ENCODE results near the gene MAPK4. TPM values are rescaled to one million over a fixed set of nuclear protein-coding genes. Genes with fewer than 3 reads are reported as not detected.

MAPK4 gene
- total and polyA plus RNA-seq, 10 of the 15 experiments (the other 5 are each of a cell fraction or from before 2014, with no cell fraction given): 0.03 to 0.11 (median 0.06) TPM; not detected in 4

GRCh38 chr18:50744253-50744652 is 184.4 kb downstream of the MAPK4 start:
- ChIA-PET SMC1A (ENCODE audit: uncharacterized antibody, unreplicated experiment) (no interaction called here), CTCF (no interaction called here), RAD21 (ENCODE audit: unreplicated experiment) (no interaction called here), POLR2A (no interaction called here)
- no peak for FAIRE-seq
- TF ChIP-seq SPI1 (IDR thresholded peaks at IDR 0.05; ENCODE audit: borderline replicate concordance, insufficient read depth, low read depth, low read length): no peak
- TF ChIP-seq, protein P1, sequence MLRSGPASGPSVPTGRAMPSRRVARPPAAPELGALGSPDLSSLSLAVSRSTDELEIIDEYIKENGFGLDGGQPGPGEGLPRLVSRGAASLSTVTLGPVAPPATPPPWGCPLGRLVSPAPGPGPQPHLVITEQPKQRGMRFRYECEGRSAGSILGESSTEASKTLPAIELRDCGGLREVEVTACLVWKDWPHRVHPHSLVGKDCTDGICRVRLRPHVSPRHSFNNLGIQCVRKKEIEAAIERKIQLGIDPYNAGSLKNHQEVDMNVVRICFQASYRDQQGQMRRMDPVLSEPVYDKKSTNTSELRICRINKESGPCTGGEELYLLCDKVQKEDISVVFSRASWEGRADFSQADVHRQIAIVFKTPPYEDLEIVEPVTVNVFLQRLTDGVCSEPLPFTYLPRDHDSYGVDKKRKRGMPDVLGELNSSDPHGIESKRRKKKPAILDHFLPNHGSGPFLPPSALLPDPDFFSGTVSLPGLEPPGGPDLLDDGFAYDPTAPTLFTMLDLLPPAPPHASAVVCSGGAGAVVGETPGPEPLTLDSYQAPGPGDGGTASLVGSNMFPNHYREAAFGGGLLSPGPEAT (IDR thresholded peaks at IDR 0.05; ENCODE audit: low read depth): no peak
- no peak for TF ChIP-seq EP300 (IDR thresholded peaks at IDR 0.05; ENCODE audit: borderline replicate concordance in 1 of 2, control insufficient read depth in 1 of 2, low read depth in 2 of 2, low read length in 2 of 2)
- no peak for TF ChIP-seq MXI1 (IDR thresholded peaks at IDR 0.05; ENCODE audit: low read depth, low read length)
- no peak for TF ChIP-seq CEBPB (IDR thresholded peaks at IDR 0.05; ENCODE audit: borderline replicate concordance in 1 of 2, low read depth in 2 of 2, low read length in 2 of 2)
- no peak for TF ChIP-seq BACH1 (IDR thresholded peaks at IDR 0.05; ENCODE audit: borderline replicate concordance)
- no peak for TF ChIP-seq POLR2A (IDR thresholded peaks at IDR 0.05; ENCODE audit: low read depth, low read length)
- no peak for TF ChIP-seq ZBTB4 (CRISPR knock-in tag; IDR thresholded peaks at IDR 0.05)
- no peak for TF ChIP-seq IRF5 (IDR thresholded peaks at IDR 0.05; ENCODE audit: borderline replicate concordance)
- TF ChIP-seq RB1 (IDR thresholded peaks at IDR 0.05; ENCODE audit: borderline replicate concordance): no peak
- TF ChIP-seq MTA2 (IDR thresholded peaks at IDR 0.05; ENCODE audit: low read depth): no peak
- no peak for TF ChIP-seq HDGF (IDR thresholded peaks at IDR 0.05)
- no peak for TF ChIP-seq SMC3 (IDR thresholded peaks at IDR 0.05; ENCODE audit: borderline replicate concordance, low read length)
- TF ChIP-seq JUNB (IDR thresholded peaks at IDR 0.05): no peak
- no peak for TF ChIP-seq GATAD2B (conservative IDR thresholded peaks at IDR 0.05; ENCODE audit: low read depth)
- intact Hi-C loops (cut with micrococcal nuclease; ENCODE audit: unreplicated experiment): no loop called here
- no peak overlapping the region for H2AFZ ChIP-seq (ENCODE audit: control insufficient read depth, low read depth, low read length)
- no peak overlapping the region for H3K9ac ChIP-seq (ENCODE audit: control insufficient read depth, insufficient read depth, low read length)
- H3K36me3 ChIP-seq (ENCODE audit: control insufficient read depth in 2 of 2, insufficient read depth in 2 of 2, low read length in 1 of 2): no peaks in the 10 kb centered on the region
- no peaks in the 10 kb centered on the region for H4K20me1 ChIP-seq (ENCODE audit: control insufficient read depth, insufficient read depth)
- H3K4me1 ChIP-seq (ENCODE audit: control insufficient read depth, insufficient read depth, low read length): no peaks in the 10 kb centered on the region
- no peak overlapping the region for H3K4me2 ChIP-seq (ENCODE audit: control insufficient read depth, insufficient read depth)
- in situ Hi-C loops (cut with MboI): no loop called here
- no TSS peak for BruUV-seq (replicated peaks)
- no peak overlapping the region for H3K4me3 ChIP-seq
- peaks cover 0 to 3% of the 10 kb centered on the region in 2 experiments; a peak in 2 of 4 replicates for H3K27me3 ChIP-seq (replicated peaks in 1 of 2; ENCODE audit: control insufficient read depth in 2 of 2, insufficient read depth in 2 of 2, low read length in 1 of 2)
- H3K9me3 ChIP-seq (replicated peaks; ENCODE audit: control insufficient read depth, insufficient read depth, low read length): no peaks in the 10 kb centered on the region; the same call in 2 of the 3 replicates
- WGBS (ENCODE audit: insufficient coverage, insufficient replicate concordance, low lambda C conversion rate, missing lambda C conversion rate): 42% methylated on average over 4 of the region's 4 CpGs
- DNase-seq (ENCODE audit: low read depth, low spot score): no peak
- no peak for ATAC-seq
- no peaks in the 10 kb centered on the region for H3K79me2 ChIP-seq (ENCODE audit: control insufficient read depth, insufficient read depth, low read length)
- H3K27ac ChIP-seq (ENCODE audit: control insufficient read depth, insufficient read depth): no peak overlapping the region

Measured in GM12878 (cell line).